Fibroblast of lung (primary cell): ENCODE data around the gene TXNDC12. TPM values are rescaled to one million over a fixed set of nuclear protein-coding genes. Genes with fewer than 3 reads are reported as not detected.

ENCODE experiments used
- DNase-seq, 2 donors: peaks; one replicate each; pipeline versions ENCODE4 v3.0.0 to v3.0.0-alpha.2; 2010; ENCODE audit warnings: low read depth in 2 of 2
- H2AFZ ChIP-seq: 2 replicates; pipeline ENCODE4 v1.5.1; 2012; ENCODE audit warnings: low read length, control low read depth, inconsistent platforms
- H3K27ac ChIP-seq: 2 replicates; pipeline ENCODE4 v1.5.1; 2011; ENCODE audit warnings: low read length, control low read depth; ENCODE audit not compliant: insufficient read depth
- H3K27me3 ChIP-seq: 2 replicates; pipeline ENCODE4 v1.5.1; 2011; ENCODE audit warnings: mild to moderate bottlenecking, low read length; ENCODE audit not compliant: control insufficient read depth, insufficient read depth
- H3K36me3 ChIP-seq: 2 replicates; pipeline ENCODE4 v1.5.1; 2011; ENCODE audit warnings: low read length; ENCODE audit not compliant: control insufficient read depth, insufficient read depth
- H3K4me1 ChIP-seq: 2 replicates; pipeline ENCODE4 v1.5.1; 2011; ENCODE audit warnings: low read length; ENCODE audit not compliant: control insufficient read depth, insufficient read depth; ENCODE audit errors: extremely low read depth
- H3K4me2 ChIP-seq: 2 replicates; pipeline ENCODE4 v1.5.1; 2011; ENCODE audit warnings: low read length, control low read depth; ENCODE audit not compliant: insufficient read depth; ENCODE audit errors: extremely low read depth
- H3K4me3 ChIP-seq, 4 experiments: fragments of 200-600 bp in 1 of 4; sonication (generic) in 1 of 4; replicated peaks in 1 of 4; 2 replicates each; pipeline ENCODE4 v1.5.1; 2011 to 2016; ENCODE audit warnings: low read length in 4 of 4, low read depth in 3 of 4, mild to moderate bottlenecking in 3 of 4, control low read depth in 2 of 4, inconsistent platforms in 1 of 4, mixed read lengths in 1 of 4; ENCODE audit not compliant: insufficient read depth in 1 of 4; ENCODE audit errors: control extremely low read depth in 1 of 4
- H3K79me2 ChIP-seq: 2 replicates; pipeline ENCODE4 v1.5.1; 2012; ENCODE audit warnings: mild to moderate bottlenecking, low read length, inconsistent platforms; ENCODE audit not compliant: control insufficient read depth, insufficient read depth
- H3K9ac ChIP-seq: 2 replicates; pipeline ENCODE4 v1.5.1; 2011; ENCODE audit warnings: mild to moderate bottlenecking, low read length, control low read depth; ENCODE audit not compliant: insufficient read depth
- H3K9me3 ChIP-seq: 2 replicates; pipeline ENCODE4 v1.5.1; 2012; ENCODE audit warnings: low read depth, low read length; ENCODE audit not compliant: control insufficient read depth, insufficient read depth
- H4K20me1 ChIP-seq: 2 replicates; pipeline ENCODE4 v1.5.1; 2011; ENCODE audit warnings: low read length; ENCODE audit not compliant: control insufficient read depth, insufficient read depth; ENCODE audit errors: extremely low read depth
- CTCF ChIP-seq, 2 donors: IDR thresholded peaks in 1 of 2; conservative IDR thresholded peaks in 1 of 2; 1 replicate in 1 of 2; 2 replicates in 1 of 2; pipeline ENCODE4 v1.5.1; 2011 to 2012; ENCODE audit warnings: low read length in 2 of 2, control low read depth in 1 of 2, inconsistent platforms in 1 of 2, low read depth in 1 of 2, mild to moderate bottlenecking in 1 of 2
- EZH2 ChIP-seq: IDR thresholded peaks from 2 replicates; pipeline ENCODE4 v1.5.1; 2012; ENCODE audit warnings: low read length, control low read depth, mild to moderate bottlenecking; ENCODE audit errors: missing control alignments
- polyA plus RNA-seq, 2 donors: library from polyadenylated mRNA; depleted of rRNA in 1 of 2; stranded (reverse) in 1 of 2; unstranded in 1 of 2; fragments of >200 nt; gene quantifications; 2 replicates each; pipeline ENCODE4 v1.2.1, GENCODE V29; 2011 to 2012; ENCODE audit warnings: missing spikeins in 1 of 2
- total RNA-seq: library from RNA; depleted of rRNA; stranded (reverse); fragments of >200 nt; gene quantifications from 2 replicates; pipeline ENCODE4 v1.2.1, GENCODE V29; 2014

Gene TXNDC12
- total and polyA plus RNA-seq, 2 donors (not counting 1 experiment from before 2014, with no cell fraction given), result 32.4 to 34.5 TPM

GRCh38 chr1:52026278-52026677, 28.7 kb downstream of the TXNDC12 start:
- Histone ChIP-seq H3K4me3 (no peak overlapping the region), H3K27me3 (no peaks in the 10 kb centered on the region), H3K9ac (no peak overlapping the region), H3K36me3 (peaks cover 11% of the 10 kb centered on the region), H3K27ac (no peak overlapping the region), H3K4me2 (no peak overlapping the region), H3K4me1 (peaks cover under 1% of the 10 kb centered on the region), H2AFZ (no peak overlapping the region), H3K9me3 (no peaks in the 10 kb centered on the region), H4K20me1 (no peaks in the 10 kb centered on the region), H3K79me2 (peaks cover 4% of the 10 kb centered on the region)
- TF ChIP-seq EZH2 (no peak), CTCF (conservative IDR thresholded peaks at IDR 0.05 in 1 of 2, IDR thresholded peaks at IDR 0.05 in 1 of 2; ENCODE audit: low read depth in 1 of 2, low read length in 2 of 2) (no peak)
- DNase-seq, result no peak

- H3K9me3 ChIP-seq, result no peaks in the 10 kb centered on the region
- H3K9ac ChIP-seq, result no peak overlapping the region
- H3K36me3 ChIP-seq, result peaks cover 11% of the 10 kb centered on the region
- H3K27ac ChIP-seq, result no peak overlapping the region
- H3K79me2 ChIP-seq, result no peaks in the 10 kb centered on the region
- DNase-seq, result no peak
- no peak overlapping the region for H3K4me2 ChIP-seq
- TF ChIP-seq CTCF (conservative IDR thresholded peaks at IDR 0.05 in 1 of 2, IDR thresholded peaks at IDR 0.05 in 1 of 2; ENCODE audit: low read depth in 1 of 2, low read length in 2 of 2), result no peak
- no peak for TF ChIP-seq EZH2
- H3K27me3 ChIP-seq, result no peaks in the 10 kb centered on the region
- no peak overlapping the region for H2AFZ ChIP-seq
- H4K20me1 ChIP-seq, result no peaks in the 10 kb centered on the region
- H3K4me1 ChIP-seq, result no peaks in the 10 kb centered on the region
- H3K4me3 ChIP-seq, result no peak overlapping the region
Observed at GRCh38 chr1:52022133-52022532, 32.9 kb downstream of the TXNDC12 start.

GRCh38 chr1:52008071-52008809, 46.8 kb downstream of the TXNDC12 start:
- Histone ChIP-seq H3K79me2 (no peaks in the 10 kb centered on the region), H4K20me1 (no peaks in the 10 kb centered on the region), H3K4me2 (no peak overlapping the region), H3K9ac (no peak overlapping the region), H3K27me3 (no peaks in the 10 kb centered on the region), H3K4me3 (no peak overlapping the region), H2AFZ (no peak overlapping the region), H3K4me1 (peaks cover 2% of the 10 kb centered on the region), H3K9me3 (no peaks in the 10 kb centered on the region), H3K36me3 (no peaks in the 10 kb centered on the region), H3K27ac (no peak overlapping the region)
- TF ChIP-seq CTCF (conservative IDR thresholded peaks at IDR 0.05 in 1 of 2, IDR thresholded peaks at IDR 0.05 in 1 of 2; ENCODE audit: low read depth in 1 of 2, low read length in 2 of 2) (no peak), EZH2 (no peak)
- no peak for DNase-seq
